NT2/D1 (cell line): Measurements from ENCODE around the gene ATE1.

Experiments
- SUZ12 ChIP-seq: IDR thresholded peaks from 2 replicates; pipeline ENCODE4 v1.6.1; 2011; ENCODE audit not compliant: insufficient read length, insufficient read depth; ENCODE audit errors: extremely low read depth
- YY1 ChIP-seq: IDR thresholded peaks from 2 replicates; pipeline ENCODE4 v1.6.1; 2011; ENCODE audit not compliant: insufficient read length, insufficient read depth

- TF ChIP-seq SUZ12 (no peak), YY1 (no peak)
Measured at GRCh38 chr10:121692626-121693025, 235.2 kb downstream of the ATE1 start.
